Stimulated activated CD4-positive, alpha-beta T cell treated with anti-CD3 and anti-CD28 coated beads, Interleukin-2, amount 100 ng/mL, for 4 hours (primary cell): ENCODE measurements around the gene OR7C1.
"Not testable (repeated sequence)": the region's sequence is repeated elsewhere in the genome, so short reads cannot be mapped to it uniquely, and the experiment has no call there.

Experiments used
- DNase-seq: peaks from one replicate; pipeline ENCODE4 v3.0.0-alpha.2; 2020; ENCODE audit warnings: low read depth

Gene OR7C1

DNA sequence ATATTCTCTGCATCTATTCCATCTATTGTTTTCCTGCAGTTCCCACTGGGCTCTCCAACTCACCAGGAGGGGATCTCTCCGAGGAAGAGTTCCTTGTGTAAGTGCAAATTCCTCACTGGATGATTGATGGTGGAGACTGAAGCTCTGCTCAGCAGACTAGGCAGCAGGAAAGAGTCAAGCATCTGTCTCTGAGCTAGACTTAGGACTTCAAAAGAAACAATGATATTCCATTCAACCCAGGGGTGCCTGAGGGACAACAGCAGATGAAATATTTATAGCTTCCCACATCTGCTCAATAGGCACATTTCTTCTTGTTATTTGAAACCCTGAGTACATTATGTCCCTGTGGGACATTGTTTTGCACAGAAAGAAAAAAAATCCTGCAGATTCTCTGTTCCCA, at the start of gene OR7C1, which contains the start of gene OR7A5:
Gene OR7C1 (minus strand): TSS at position 175 of the 400 bp plus-strand sequence. CDS start 35,049 bp downstream, outside the sequence.
Gene OR7A5 (minus strand): TSS at position 175 of the 400 bp plus-strand sequence. CDS start 6,944 bp downstream, outside the sequence.
- no peak for DNase-seq

GRCh38 chr19:14871619-14872230, 36.7 kb upstream of the OR7C1 start:
- DNase-seq, result no peak

- DNase-seq, result no peak
Measured at GRCh38 chr19:14868497-14868896, 33.5 kb upstream of the OR7C1 start.

DNA sequence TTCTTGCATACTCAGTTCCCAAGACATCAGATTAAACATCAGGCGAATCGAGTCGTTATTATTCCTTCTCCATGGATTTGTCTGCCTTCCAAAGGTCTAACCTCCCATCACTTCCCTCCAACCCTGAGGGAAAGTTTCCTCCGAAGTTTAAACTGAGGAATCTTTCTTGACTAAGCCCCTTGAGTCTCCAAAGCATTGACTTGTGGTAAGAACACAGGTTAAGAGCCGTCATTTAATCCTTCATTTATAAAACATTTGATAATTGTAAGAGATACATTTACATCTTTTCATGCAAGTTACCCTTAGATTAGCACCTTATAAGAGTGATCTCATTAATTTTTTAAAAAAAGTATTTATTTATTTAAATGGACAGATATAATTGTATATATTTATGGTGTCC, 13.8 kb upstream of the OR7C1 start, which contains the start of gene OR7A10:
Gene OR7A10 (minus strand): TSS at position 101 of the 400 bp plus-strand sequence. CDS start 7,045 bp downstream, outside the sequence.
- DNase-seq, result no peak

DNA sequence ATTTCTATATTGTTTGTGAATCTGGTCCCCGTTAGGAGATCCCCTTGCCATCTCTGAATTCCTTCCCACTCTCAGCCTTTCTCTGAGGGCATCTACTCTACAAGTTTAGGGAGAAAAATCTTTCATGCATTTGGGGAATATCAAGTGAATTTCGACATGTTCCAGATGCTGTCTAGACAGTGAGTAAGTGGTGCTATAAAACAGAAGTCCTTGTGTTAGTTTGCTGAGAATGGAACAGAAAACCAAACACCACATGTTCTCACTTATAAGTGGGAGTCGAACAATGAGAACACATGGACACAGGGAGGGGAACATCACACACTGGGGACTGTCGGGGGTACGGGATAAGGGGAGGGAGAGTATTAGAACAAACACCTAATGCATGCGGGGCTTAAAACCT, 8.6 kb upstream of the OR7C1 start:
- DNase-seq, result no peak

DNA sequence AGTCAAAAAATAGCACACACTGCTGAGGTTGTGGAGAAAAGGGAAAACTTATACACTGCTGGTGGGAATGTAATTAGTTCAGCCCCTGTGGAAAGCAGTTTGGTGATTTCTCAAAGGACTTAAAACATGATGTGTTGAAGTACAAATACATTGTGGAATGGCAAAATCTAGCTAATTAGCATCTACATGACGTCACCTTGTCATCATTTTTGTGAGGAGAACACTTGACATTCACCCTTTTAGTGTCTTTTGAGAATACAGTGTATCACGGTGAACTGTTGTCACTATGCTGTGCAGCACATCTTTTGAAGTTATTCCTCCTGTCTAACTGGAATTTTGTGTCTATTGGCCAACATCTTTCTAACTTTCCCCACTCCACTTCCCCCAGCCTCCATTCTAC, 8.2 kb upstream of the OR7C1 start:
- DNase-seq, result no peak

DNA sequence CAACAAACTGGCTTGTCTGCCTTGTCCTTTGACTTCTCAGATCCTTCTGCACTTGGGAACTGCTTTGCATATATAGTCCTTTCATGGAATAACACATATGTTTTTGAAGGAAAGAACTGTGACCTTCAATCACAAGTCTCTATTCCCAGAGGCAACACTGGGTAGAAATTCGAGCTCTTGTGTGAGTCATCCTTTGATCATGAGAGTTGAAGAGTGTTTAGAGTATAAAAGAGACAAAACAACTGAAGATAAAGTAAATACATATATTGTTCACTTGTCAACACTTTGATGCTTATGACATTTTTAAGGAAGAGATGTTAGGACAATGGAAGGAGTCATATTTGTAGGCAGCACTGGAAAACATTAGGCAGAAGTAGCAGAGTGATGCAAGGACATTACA, 5.2 kb upstream of the OR7C1 start:
- no peak for DNase-seq

DNA sequence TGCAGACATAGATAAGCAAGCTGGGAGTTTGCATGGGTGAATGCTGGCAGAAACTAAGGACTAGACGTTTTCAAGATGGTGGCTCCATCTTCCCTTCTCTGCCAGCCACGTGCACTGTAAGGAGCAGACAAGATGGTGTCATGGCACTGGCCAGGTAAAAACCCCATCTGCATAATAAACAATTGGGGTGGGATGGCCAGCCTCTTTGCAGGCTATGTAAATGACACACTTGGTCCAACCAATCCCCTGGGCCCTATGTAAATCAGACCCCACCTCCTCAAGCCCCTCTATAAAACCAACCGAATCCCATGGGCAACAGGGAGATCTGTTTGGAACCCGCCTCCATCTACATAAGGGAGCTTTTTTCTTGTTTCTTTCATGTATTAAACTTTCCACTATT, 2.4 kb upstream of the OR7C1 start:
- DNase-seq, result no peak

GRCh38 chr19:14830702-14831101, 4.3 kb downstream of the OR7C1 start:
- DNase-seq, result no peak

GRCh38 chr19:14826006-14826405, 9.0 kb downstream of the OR7C1 start:
- no peak for DNase-seq

DNA sequence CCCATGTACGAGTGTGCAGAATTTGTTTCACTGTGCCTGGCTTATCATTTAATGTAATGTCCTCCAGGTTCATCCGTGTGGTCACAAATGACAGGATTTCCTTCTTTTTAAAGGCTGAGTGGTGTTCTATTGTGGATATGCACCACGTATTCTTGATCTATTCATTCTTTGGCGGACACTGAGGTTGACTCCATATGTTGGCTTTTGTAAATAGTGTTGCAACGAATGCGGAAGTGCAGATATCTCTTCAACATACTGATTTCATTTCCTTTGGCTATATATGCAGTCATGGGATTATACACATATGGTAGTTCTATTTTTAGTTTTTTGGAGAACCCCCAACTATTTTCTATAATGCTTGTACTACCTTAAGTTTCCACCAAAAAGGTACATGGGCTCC, 13.0 kb downstream of the OR7C1 start:
- no peak for DNase-seq

DNA sequence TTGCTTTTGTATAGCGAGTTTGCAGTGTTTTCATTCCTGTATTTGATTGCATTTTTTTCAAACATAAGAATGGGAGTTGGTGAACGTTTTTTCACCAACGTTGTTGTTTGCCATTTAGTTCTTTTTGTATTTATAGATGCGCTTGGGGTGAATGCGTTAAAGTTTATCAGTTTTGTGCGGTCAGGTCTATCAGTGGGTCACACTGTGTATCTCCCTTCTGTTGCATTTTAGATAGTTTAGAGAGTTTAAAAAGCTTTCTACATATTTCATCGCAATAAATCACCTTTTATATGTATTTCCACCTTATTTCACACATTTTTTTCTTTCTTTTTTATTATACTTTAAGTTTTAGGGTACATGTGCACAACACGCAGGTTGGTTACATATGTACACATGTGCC, 16.4 kb downstream of the OR7C1 start:
- DNase-seq, result no peak

DNA sequence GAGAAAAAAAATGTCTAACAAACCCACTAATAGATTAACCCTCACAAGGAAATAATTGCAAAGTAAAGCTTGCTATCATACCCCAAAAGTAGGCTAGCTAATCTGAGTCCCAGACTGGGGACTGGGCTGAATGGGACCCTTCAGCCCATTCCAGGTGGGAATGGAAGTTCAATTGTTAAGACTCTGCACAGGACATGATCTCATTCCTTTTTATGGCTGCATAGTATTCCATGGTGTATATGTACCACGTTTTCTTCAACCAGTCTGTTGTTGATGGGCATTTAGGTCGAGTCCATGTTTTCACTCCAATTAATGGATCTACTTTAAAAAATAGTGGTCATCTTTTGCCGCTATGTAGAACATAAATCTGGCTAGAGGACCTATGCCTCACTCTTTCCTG, 17.9 kb downstream of the OR7C1 start:
- DNase-seq, result no peak

DNA sequence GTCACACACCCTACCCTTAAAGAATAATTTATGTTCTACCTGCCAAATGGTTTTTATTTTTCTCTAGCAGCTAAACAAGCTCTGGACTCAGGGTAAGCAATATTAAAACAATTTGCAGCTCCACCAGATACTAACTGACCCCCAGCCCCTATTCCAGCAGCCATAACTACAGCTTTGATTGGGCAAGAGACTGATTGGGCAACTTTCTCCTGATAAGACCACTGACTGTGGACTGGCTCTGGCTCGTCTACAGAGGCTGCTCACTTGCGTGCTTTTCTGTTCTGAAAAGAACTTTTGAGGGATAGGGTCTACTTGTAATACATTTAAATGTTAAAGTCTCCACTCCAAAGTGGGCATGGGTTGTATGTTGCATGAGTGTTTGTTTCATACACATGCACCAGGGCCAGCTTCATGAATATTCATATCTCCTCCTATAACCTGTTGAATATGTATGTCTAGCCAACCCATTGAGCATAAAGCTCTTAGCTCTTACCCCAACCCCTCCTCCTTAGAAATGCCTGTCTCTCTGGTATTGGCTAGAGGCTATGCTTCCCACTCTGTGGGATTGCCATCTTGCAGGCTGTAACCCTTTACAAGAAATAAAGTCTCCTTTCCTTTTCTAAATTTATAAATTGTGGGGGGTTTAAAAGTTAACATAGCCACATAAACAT, 19.9 kb downstream of the OR7C1 start:
- DNase-seq, result no peak

GRCh38 chr19:14809272-14810057, 25.5 kb downstream of the OR7C1 start:
- DNase-seq, result no peak

- no peak for DNase-seq
Measured at GRCh38 chr19:14804765-14805164, 30.2 kb downstream of the OR7C1 start.

GRCh38 chr19:14798760-14799159, 36.2 kb downstream of the OR7C1 start:
- DNase-seq, result no peak

DNA sequence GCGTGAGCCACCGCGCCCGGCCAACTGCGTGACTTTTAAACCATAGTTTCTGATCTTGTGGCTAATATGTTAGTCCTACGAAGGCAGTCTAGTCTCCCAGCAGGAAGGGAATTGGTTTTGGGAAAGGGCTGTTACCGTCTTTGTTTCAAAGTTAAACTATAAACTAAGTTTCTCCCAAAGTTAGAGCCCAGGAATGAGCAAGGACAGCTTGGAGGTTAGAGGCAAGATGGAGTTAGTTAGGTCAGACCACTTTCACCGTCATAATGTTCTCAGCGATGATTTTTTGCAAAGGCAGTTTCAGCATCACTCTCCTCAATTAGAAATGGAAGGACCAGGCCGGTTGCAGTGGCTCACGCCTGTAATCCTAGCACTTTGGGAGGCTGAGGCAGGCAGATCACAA, 39.0 kb downstream of the OR7C1 start:
- DNase-seq, result no peak

- no peak for DNase-seq
Measured at GRCh38 chr19:14795078-14795721, 39.8 kb downstream of the OR7C1 start.

DNA sequence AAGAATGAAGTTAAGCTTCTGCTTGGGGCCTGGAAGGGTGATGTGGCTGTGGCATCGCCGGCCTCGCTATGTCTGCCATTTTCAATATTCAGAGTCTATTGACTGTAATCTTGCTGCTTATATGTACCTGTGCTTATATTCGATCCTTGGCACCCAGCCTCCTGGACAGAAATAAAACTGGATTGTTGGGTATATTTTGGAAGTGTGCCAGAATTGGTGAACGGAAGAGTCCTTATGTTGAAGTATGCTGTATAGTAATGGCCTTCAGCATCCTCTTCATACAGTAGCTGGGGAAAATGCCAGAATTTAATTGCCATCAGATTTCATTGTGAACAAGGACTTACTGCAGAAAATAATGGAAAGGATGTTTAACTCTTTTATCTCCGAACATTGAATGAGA, 42.7 kb downstream of the OR7C1 start:
- DNase-seq, result not testable (repeated sequence)

- DNase-seq, result no peak
Measured at GRCh38 chr19:14786421-14786851, 48.5 kb downstream of the OR7C1 start.

GRCh38 chr19:14785102-14785793, 49.7 kb downstream of the OR7C1 start:
- not testable (repeated sequence) for DNase-seq
